Hippocampal formation (tissue), 2 donors: ENCODE data around the gene NELL1.

ENCODE experiments used
- DNase-seq, 2 donors: peaks; one replicate each; lab custom pipeline; 2025; lab: John Stamatoyannopoulos, UW

The NELL1 gene

GRCh38 chr11:20874358-20874757, 205.0 kb downstream of the NELL1 start:
- DNase-seq = no peak

GRCh38 chr11:20875889-20876288, 206.5 kb downstream of the NELL1 start:
- no peak for DNase-seq

- DNase-seq = no peak
Measured at GRCh38 chr11:20876738-20877137, 207.4 kb downstream of the NELL1 start.

- no peak for DNase-seq
Measured at GRCh38 chr11:20880094-20880493, 210.7 kb downstream of the NELL1 start.

- DNase-seq = no peak
Measured at GRCh38 chr11:20881328-20882079, 212.1 kb downstream of the NELL1 start.

GRCh38 chr11:20887137-20887536, 217.8 kb downstream of the NELL1 start:
- DNase-seq = no peak

GRCh38 chr11:20894296-20894695, 224.9 kb downstream of the NELL1 start:
- DNase-seq = no peak

- DNase-seq = no peak
Measured at GRCh38 chr11:20909995-20910726, 240.8 kb downstream of the NELL1 start.

GRCh38 chr11:20910733-20911132, 241.3 kb downstream of the NELL1 start:
- no peak for DNase-seq

GRCh38 chr11:20912065-20912821, 242.9 kb downstream of the NELL1 start:
- DNase-seq = no peak

GRCh38 chr11:20912922-20913512, 243.6 kb downstream of the NELL1 start:
- DNase-seq = no peak

GRCh38 chr11:20917306-20917705, 247.9 kb downstream of the NELL1 start:
- DNase-seq = no peak

- no peak for DNase-seq
Measured at GRCh38 chr11:20926799-20927540, 257.6 kb downstream of the NELL1 start.

GRCh38 chr11:20931029-20931428, 261.6 kb downstream of the NELL1 start:
- no peak for DNase-seq

GRCh38 chr11:20933086-20933485, 263.7 kb downstream of the NELL1 start:
- peak in 1 of 2 donors; percentile 13 for DNase-seq

GRCh38 chr11:20933958-20934357, 264.6 kb downstream of the NELL1 start:
- no peak for DNase-seq

GRCh38 chr11:20934516-20934915, 265.1 kb downstream of the NELL1 start:
- no peak for DNase-seq

- no peak for DNase-seq
Measured at GRCh38 chr11:20937826-20938225, 268.4 kb downstream of the NELL1 start.

GRCh38 chr11:20949585-20949984, 280.2 kb downstream of the NELL1 start:
- DNase-seq = no peak

GRCh38 chr11:20962581-20962980, 293.2 kb downstream of the NELL1 start:
- no peak for DNase-seq

GRCh38 chr11:20963596-20963995, 294.2 kb downstream of the NELL1 start:
- DNase-seq = no peak

- DNase-seq = no peak
Measured at GRCh38 chr11:20964985-20965384, 295.6 kb downstream of the NELL1 start.
